ENCODE results near the gene MRPL28. TPM values are rescaled to one million over a fixed set of nuclear protein-coding genes. Genes with fewer than 3 reads are reported as not detected.
"Not testable (repeated sequence)": the region's sequence is repeated elsewhere in the genome, so short reads cannot be mapped to it uniquely, and the experiment has no call there.

The MRPL28 gene
- total and polyA plus RNA-seq, 11 donors: 66.3 to 157 (median 85.5) TPM

GRCh38 chr16:351804-352520, 18.4 kb downstream of the MRPL28 start:
- WGBS, 4 donors: 0 to 1% (median 0%) methylated on average over 22 to 95 of the region's 95 CpGs
- Histone ChIP-seq H3K9me3 (no peaks in the 10 kb centered on the region), H3K27ac (peak overlapping the region in 11 of 12 donors; percentile 22 to 74 (median 57)), H3K36me3 (peaks cover 0 to 15% (median 0%) of the 10 kb centered on the region in 9 donors), H3K4me1 (peaks cover 0 to 36% (median 9%) of the 10 kb centered on the region in 12 donors), H3K27me3 (no peaks in the 10 kb centered on the region), H3K4me3 (peak overlapping the region; percentile 42 to 84 (median 70))
- no peak for ATAC-seq
- peak in 2 of 5 donors; percentile 46 to 52 for DNase-seq
- intact Hi-C loops (cut with DNase I): loop anchor here in 9 of 10 donors (2.0 to 10.0 kb wide), 5 partner anchors 115 to 127 kb away; partner anchors contain the start of genes LUC7L (in 4 of the 9) and FAM234A (in 3 of the 9)
- TF ChIP-seq, protein P1, sequence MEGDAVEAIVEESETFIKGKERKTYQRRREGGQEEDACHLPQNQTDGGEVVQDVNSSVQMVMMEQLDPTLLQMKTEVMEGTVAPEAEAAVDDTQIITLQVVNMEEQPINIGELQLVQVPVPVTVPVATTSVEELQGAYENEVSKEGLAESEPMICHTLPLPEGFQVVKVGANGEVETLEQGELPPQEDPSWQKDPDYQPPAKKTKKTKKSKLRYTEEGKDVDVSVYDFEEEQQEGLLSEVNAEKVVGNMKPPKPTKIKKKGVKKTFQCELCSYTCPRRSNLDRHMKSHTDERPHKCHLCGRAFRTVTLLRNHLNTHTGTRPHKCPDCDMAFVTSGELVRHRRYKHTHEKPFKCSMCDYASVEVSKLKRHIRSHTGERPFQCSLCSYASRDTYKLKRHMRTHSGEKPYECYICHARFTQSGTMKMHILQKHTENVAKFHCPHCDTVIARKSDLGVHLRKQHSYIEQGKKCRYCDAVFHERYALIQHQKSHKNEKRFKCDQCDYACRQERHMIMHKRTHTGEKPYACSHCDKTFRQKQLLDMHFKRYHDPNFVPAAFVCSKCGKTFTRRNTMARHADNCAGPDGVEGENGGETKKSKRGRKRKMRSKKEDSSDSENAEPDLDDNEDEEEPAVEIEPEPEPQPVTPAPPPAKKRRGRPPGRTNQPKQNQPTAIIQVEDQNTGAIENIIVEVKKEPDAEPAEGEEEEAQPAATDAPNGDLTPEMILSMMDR (IDR thresholded peaks at IDR 0.05): no peak
- TF ChIP-seq POLR2A (IDR thresholded peaks at IDR 0.05): no peak

GRCh38 chr16:350203-350602, 20.1 kb downstream of the MRPL28 start:
- ATAC-seq (no peak), DNase-seq (no peak)
- TF ChIP-seq, protein P1 (IDR thresholded peaks at IDR 0.05): no peak
- no peak for TF ChIP-seq POLR2A (IDR thresholded peaks at IDR 0.05)
- Histone ChIP-seq H3K4me1 (peaks cover 0 to 36% (median 9%) of the 10 kb centered on the region in 12 donors), H3K36me3 (peaks cover 0 to 32% (median 14%) of the 10 kb centered on the region in 9 donors), H3K4me3 (no peak overlapping the region), H3K27ac (no peak overlapping the region), H3K27me3 (no peaks in the 10 kb centered on the region), H3K9me3 (no peaks in the 10 kb centered on the region)
- intact Hi-C loops (cut with DNase I): loop anchor here in 7 of 10 donors (5.0 to 10.0 kb wide), 4 partner anchors 113 to 125 kb away; partner anchors contain the start of genes LUC7L (in 4 of the 7) and FAM234A (in 1 of the 7)
- 85 to 93% (median 91%) methylated on average over 8 of the region's 8 CpGs for WGBS, 4 donors

DNA sequence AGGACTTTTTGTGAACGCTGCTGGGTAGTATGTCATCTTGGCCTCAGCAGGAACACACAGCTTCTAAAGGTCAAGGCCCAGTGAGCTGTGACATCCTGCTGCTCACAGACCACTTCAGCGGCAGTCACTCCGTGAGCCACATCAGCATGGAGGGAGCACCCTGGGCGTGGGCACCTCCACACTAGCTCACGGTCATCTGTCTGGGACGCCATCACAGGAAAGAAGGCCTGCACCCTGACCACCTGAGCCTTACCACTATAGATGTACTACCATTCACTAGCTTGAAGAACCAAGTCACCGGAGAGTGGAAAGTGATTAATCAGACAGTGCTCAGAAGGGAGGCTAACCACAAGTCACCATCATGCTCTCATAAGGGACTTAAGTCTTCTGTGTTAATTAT, 21.1 kb downstream of the MRPL28 start:
- Histone ChIP-seq H3K4me1 (peaks cover 0 to 36% (median 9%) of the 10 kb centered on the region in 12 donors), H3K4me3 (no peak overlapping the region), H3K27ac (no peak overlapping the region), H3K27me3 (no peaks in the 10 kb centered on the region), H3K36me3 (peaks cover 0 to 42% (median 23%) of the 10 kb centered on the region in 9 donors), H3K9me3 (no peaks in the 10 kb centered on the region)
- 89 to 94% (median 90%) methylated on average over 7 of the region's 7 CpGs for WGBS, 4 donors
- ATAC-seq (no peak), DNase-seq (no peak)
- intact Hi-C loops (cut with DNase I): loop anchor here in 2 of 10 donors (5.0 to 10.0 kb wide), 2 partner anchors 62 to 104 kb away; no protein-coding TSS in a partner anchor
- TF ChIP-seq POLR2A (IDR thresholded peaks at IDR 0.05): no peak
- TF ChIP-seq, protein P1 (IDR thresholded peaks at IDR 0.05): no peak

- not testable (repeated sequence) for DNase-seq, H3K4me3 ChIP-seq, H3K9me3 ChIP-seq, ATAC-seq, H3K27ac ChIP-seq, H3K27me3 ChIP-seq
- Histone ChIP-seq H3K36me3 (peaks cover 0 to 49% (median 24%) of the 10 kb centered on the region in 9 donors), H3K4me1 (peaks cover 0 to 34% (median 8%) of the 10 kb centered on the region in 12 donors)
- 91 to 97% (median 95%) methylated on average over 10 of the region's 10 CpGs for WGBS, 4 donors
- intact Hi-C loops (cut with DNase I): loop anchor here in 2 of 10 donors (5.0 to 10.0 kb wide), 2 partner anchors 61 to 104 kb away; no protein-coding TSS in a partner anchor
These were observed 21.8 kb downstream of the MRPL28 start for GRCh38 chr16:348495-348894.

All from heart left ventricle (tissue), 16 donors.